GM10266 (cell line): ENCODE measurements around the gene IRX4.
"Not testable (repeated sequence)": the region's sequence is repeated elsewhere in the genome, so short reads cannot be mapped to it uniquely, and the experiment has no call there.

Experiments used
- DNase-seq: peaks from one replicate; pipeline ENCODE4 v3.0.0; 2012; ENCODE audit errors: extremely low spot score
- TF ChIP-seq, protein P1 (sequence below): IDR thresholded peaks from 2 replicates; pipeline ENCODE4 v1.5.1; 2012; ENCODE audit warnings: mild to moderate bottlenecking, low read depth; ENCODE audit not compliant: control insufficient read depth, insufficient read depth; ENCODE audit errors: missing control alignments

The IRX4 gene

DNA sequence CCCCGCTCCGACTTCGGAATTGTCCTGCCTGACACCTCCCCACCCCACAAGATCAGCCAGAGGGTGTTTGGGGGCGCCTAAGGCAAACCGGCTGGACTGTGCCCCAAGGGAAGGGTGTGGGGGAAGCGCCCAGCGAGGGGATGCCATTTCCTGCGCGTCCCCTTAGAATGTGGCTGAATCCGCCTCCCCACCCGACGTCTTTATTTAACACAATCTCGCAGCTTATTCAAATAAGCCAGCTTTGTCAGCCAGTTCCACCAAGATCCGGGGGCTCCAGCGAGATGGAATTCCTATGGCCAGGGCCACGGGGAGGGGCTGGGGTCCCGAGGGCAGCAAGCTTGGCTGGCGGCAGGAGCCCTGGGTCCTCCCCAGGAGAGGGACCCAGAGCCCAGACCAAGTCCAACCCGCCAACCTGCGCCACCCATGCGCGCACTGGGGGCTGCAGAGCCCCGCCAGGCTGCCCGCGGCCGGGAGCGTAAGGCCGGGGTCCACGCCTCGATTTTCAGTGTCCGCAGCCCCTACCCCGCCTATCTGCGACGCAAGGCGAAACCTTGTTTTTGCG lies 7.4 kb downstream of the IRX4 start:
- TF ChIP-seq, protein P1, sequence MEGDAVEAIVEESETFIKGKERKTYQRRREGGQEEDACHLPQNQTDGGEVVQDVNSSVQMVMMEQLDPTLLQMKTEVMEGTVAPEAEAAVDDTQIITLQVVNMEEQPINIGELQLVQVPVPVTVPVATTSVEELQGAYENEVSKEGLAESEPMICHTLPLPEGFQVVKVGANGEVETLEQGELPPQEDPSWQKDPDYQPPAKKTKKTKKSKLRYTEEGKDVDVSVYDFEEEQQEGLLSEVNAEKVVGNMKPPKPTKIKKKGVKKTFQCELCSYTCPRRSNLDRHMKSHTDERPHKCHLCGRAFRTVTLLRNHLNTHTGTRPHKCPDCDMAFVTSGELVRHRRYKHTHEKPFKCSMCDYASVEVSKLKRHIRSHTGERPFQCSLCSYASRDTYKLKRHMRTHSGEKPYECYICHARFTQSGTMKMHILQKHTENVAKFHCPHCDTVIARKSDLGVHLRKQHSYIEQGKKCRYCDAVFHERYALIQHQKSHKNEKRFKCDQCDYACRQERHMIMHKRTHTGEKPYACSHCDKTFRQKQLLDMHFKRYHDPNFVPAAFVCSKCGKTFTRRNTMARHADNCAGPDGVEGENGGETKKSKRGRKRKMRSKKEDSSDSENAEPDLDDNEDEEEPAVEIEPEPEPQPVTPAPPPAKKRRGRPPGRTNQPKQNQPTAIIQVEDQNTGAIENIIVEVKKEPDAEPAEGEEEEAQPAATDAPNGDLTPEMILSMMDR = no peak

DNA sequence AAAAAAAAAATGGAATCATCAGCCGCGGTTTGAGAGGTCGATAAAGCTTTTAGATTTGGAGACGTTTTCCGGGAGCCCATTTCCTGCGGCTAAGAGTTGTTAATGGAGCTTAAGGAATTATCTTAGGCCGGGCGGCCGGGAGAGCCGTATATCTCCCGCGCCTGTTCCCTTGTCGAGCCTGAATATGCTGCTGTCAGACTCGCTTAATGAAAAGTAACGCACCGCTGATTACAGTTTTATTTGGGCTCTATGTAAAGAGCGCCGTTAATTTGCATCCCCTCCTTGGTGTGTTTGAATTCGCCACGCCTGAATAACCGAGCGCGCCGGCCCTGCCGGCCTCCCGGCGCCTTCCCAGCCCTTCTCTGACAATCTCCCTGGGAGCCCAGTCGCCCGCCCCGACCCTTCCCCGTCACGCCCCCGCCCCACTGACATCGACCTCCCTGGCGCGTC lies 7.9 kb downstream of the IRX4 start:
- no peak for DNase-seq
- TF ChIP-seq, protein P1 = no peak

More for the DNA sequence above, 7.4 kb downstream of the IRX4 start:
- DNase-seq = no peak

DNA sequence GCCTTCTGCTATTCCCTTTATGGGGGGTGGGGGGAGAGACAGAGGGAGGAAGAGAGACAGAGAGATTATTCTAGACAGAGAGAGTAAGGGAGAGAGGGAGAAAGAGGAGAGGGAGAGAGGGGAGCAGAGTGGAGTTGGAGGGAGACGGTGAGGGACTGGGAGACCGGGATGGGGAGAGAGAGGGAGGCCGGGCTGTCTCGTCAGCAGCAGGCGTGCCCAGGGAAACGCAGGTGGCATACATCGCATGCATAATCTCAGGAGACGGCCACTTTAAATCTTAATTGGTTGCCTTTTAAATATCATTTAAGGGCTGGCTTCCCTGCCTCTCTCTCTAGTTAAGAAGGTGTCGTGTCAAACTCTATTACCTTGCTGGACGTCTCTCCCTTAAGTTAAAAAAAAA lies 8.4 kb downstream of the IRX4 start:
- no peak for DNase-seq
- TF ChIP-seq, protein P1 = no peak

DNA sequence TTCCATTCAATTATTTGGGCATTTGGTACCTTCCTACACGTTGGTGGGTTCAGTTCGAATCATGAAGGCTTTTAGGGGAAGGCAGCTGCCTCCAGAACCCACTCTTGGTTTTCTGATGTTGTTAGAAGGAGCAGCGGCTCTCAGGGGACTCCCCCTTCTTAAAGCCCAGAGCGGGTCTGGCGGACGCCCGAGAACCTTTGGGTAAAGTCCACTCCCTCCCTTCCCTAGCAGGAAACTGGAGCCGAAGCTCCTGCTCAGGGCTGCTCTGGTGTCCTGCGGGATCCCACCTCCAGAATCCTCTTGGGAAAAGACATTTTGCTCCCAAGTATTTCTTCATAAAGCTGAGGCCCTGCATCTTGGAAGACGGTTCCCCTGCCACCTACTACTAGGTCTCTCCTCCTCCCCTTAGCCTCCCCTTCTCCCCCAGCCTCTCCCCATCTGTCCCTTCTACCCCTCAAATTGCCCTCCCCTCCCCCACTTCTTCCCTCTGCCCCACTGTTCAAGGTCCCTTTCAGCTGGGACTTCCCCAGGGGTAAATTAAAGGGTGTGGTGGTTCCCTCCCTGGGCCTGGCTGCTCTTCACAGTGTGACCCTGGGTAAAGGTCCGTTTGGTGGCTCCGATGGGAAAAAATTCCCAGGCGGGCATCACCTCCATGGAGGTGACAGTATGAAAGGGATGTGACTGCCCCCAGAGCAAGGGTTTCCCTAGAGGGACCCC lies 9.3 kb downstream of the IRX4 start:
- no peak for DNase-seq
- TF ChIP-seq, protein P1 = no peak

DNA sequence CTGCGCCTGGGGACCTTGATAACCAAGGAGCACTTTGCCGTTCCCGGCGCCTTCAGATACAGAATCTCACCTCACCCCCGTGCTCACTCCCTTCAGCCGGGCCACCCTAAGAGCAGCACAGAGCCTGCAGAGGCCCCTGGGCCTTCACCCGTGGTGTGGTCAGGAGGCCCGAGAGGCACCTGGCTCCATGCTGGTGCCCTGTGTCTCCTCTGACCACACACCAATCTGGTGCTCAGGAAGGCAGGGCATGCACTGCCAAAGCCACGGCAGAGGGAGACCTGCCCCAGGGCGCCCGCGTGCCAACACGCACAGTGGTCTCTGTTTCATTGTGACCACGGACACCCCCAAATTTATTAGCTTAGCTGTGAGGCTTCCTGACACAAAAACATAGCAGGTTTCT lies 11.3 kb downstream of the IRX4 start:
- DNase-seq = no peak
- TF ChIP-seq, protein P1 = no peak

DNA sequence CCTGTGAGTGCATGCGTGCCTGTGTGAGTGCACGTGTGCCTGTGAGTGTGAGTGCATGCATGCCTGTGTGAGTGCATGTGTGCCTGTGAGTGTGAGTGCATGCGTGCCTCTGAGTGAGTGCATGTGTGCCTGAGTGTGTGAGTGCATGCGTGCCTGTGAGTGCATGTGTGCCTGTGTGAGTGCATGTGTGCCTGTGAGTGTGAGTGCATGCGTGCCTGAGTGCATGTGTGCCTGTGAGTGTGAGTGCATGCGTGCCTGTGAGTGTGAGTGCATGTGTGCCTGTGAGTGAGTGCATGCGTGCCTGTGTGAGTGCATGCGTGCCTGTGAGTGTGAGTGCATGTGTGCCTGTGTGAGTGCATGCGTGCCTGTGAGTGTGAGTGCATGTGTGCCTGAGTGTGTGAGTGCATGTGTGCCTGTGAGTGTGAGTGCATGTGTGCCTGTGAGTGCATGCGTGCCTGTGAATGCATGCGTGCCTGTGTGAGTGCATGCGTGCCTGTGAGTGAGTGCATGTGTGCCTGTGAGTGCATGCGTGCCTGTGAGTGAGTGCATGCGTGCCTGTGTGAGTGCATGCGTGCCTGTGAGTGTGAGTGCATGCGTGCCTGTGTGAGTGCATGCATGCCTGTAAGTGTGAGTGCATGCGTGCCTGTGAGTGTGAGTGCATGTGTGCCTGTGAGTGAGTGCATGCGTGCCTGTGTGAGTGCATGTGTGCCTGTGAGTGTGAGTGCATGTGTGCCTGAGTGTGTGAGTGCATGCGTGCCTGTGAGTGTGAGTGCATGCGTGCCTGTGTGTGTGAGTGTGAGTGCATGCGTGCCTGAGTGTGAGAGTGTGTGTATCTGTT lies 12.1 kb downstream of the IRX4 start:
- DNase-seq = not testable (repeated sequence)

DNA sequence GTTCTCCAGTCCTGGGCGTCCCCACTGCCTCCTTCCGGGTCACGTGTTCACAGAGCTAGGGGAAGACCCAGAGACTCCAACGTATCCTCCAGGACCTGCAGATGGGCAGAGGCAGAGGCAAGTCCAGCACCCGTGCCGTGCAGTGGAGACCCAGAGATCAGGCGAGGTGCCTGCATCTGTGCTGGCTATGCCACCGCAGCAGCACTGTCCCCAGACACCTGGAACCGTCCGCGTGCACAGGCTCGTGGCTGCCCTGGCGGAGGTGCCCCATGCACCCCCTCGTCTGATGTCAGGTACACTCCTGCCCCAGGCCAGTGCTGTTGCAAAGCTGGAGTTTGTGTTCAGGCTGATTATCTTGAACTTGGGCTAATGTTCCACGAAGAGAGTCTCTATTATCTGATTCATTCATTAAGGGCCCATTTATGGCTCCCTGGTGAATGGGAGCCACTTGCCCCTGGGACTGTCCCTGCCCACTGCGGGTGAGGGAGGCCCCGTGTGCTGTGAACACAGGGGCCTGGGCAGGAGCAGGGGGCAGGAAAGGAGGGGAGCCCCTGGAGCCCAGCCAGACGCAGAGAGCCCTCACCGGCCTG lies 13.7 kb downstream of the IRX4 start:
- no peak for DNase-seq

More for the DNA sequence above, 13.7 kb downstream of the IRX4 start:
- TF ChIP-seq, protein P1 = no peak
